Smooth muscle cell of the brain vasculature (primary cell): ENCODE data around the gene BBS12.

ENCODE experiments used
- DNase-seq: peaks from one replicate; pipeline ENCODE4 v3.0.0-alpha.2; 2012; ENCODE audit warnings: low read depth, low spot score

The BBS12 gene

DNA sequence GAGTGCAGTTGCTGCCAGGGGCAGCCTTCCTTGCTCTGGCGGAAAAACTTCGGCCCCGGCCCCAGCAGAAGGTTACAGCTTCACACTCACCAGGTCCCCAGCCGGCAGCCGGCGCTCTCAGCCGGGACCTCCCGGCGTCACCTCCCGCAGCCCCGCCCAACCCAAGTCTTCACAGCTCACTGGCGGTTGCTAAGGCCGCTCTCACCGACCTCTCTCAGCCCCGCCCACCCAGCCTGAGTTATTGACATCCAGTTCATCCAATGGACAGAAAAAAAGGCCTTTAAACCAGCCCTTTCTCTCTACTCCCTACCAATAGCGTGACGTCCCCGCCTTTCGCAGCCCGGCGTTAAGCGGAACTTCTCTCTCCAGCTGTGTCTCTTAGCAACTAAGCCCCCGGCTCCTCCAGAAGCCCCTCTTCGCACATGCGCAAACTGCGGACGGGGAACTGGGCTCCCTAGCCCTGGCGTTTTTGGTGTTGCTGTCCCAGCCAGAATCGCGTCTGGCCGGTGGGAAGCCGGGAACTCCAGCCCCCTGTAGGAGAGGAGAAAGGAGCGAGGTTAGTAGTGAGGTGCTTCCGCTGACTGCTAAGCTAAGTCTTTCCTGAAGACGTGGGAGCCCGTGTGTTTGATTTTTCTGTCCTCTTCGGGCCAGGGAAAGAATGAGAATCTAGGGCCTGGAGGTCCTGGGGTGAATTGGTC lies at the start of gene BBS12:
BBS12 (plus strand) TSS at position 376 of the 698 bp plus-strand sequence. CDS start 9,189 bp downstream, outside the sequence.
- DNase-seq = peak; percentile 99

DNA sequence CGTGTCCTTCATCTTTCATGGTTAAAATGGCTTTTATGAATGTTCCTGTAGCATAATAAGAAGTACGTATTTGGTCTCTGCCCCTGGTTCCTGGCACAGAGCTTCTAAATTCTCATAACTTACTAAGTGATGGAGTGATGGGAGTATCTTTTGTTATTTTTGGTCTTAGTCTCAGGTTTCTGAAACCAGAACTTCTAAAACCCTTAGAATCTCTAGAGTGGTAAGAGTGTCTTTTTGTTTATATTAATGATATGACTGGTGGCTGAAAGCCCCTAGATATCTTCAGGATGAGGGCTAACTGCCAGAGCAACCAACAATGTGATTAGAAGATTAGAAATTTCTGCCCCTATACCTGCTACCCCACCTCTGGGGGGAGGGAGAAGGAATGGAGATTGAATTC lies 45.8 kb upstream of the BBS12 start:
- DNase-seq = no peak

DNA sequence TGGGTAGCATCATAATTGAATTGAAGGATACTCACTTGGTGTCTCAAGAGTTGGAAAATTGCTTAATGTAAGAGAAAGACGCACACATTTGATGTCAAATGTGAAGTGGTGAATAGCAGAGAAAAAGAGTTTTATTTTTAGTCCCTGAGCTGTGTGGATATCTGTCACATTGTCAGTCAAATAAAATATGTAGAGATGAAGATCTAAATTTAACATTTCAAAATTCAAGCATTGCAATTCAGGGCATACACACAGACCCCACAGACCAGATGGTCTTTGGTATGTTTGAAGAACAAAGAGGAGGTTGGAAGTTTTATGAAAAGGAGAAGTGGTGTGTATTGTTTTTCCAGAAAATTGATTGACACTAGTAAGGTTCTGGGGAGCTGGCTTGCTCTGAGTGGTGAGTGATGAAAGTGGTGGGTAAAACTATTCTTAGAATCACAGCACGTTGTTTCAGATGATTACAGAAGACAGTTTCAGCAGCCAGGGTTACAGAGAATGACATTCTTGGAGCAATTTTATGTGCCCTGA lies 44.9 kb upstream of the BBS12 start:
- DNase-seq = no peak

DNA sequence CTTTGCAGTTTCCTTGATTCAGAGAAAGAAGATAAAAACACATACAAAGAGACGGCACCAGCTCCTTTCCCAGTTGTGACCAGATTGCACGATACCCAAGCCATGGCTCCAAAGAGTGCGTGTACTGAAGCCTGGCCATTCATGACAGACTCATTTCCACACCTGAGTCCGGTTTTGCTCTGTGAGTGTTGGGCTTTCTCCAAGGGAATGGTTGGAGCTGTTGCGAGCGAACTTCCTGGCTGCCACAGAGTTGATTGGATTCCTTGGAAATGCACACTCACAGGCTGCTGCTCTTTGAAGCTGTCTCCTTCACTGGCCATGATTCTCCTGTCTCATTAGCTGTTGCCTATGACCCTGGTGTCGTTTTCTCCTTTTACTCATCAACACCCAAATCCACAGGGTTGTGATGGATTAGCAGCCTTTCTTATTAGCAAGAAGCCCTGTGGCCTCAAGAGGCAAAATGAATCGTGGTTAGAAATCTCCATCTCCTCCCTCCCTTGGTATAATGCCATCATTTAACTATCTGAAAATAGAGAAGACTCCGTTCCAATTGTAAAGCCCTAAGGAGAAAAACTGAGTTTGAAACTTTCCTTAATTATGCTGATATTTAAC lies 43.9 kb upstream of the BBS12 start:
- no peak for DNase-seq

GRCh38 chr4:122689972-122690371 lies 42.5 kb upstream of the BBS12 start:
- DNase-seq = no peak

DNA sequence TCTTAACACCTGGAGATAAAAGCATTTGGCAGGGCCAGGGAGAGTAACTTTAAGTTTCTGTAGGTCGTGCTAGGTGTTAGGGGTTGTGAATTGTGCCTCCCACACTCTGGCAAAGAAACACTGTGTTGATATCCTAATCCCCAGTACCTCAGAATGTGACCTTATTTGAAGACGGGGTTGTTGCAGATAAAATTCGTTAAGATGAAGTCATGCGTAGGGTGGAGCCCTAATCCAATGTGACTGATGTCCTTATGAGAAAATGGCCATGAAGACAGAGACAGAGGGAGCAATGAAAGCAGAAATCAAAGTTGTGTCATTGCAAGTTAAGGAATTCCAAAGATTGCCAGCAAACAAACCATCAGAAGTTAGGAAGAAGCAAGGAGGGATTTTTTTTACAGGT lies 40.5 kb upstream of the BBS12 start:
- no peak for DNase-seq

DNA sequence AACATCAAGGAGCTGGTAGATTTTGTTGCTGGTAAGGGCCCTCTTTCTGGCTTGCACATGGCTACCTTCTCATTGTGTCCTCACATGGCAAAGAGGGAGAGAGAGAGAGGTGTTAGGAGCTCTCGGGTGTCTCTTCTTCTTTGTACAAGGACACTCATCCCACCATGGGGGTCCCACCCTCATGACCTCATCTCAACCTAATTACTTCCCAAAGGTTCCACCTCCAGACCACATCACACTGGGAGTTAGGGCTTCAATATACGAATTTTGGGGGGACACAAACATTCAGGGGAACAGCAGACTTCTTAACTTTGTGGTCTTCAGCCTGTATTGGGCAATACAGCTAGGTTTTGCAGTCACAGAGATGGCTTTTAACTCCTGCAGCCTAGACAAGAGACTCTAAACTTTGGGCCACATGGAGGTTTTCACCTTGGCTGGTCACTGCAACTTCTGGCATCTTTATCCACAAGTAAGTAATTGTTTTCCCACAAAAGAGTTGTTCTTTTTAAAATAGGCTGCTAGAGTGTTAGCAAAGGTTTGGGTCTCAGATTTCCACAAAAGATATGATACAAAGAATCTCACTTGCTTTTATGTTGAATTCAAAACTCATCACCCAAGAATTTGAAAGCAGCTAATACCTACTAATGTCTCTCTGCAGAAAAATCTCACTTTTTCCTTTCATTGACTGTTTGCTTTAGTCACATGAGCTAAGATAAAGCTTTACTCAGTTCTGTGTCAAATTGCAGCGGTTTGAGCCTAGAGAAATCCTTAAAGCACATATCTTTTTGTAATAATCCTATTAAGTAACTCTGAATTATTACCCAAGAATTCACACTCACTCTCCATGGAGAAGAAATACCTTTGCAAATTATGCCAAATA lies 39.6 kb upstream of the BBS12 start:
- no peak for DNase-seq

DNA sequence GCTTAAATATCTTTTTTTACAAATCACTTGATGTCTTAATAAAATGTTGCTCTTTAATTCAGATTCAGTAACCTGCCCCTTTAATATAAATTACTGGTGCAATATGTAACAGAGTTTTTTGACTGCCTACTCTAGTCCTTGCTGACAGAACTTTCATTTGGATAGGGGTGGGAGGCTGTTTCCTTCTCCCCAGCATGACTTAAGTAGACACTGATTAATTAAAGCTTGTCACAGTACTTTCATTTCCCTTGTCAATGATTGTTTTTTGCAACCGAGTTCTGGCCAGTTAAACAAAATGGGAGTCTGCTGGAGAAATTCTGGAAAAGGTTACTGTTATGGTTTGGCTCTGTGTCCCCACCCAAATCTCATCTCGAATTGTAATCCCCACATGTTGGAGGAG lies 37.3 kb upstream of the BBS12 start:
- no peak for DNase-seq

DNA sequence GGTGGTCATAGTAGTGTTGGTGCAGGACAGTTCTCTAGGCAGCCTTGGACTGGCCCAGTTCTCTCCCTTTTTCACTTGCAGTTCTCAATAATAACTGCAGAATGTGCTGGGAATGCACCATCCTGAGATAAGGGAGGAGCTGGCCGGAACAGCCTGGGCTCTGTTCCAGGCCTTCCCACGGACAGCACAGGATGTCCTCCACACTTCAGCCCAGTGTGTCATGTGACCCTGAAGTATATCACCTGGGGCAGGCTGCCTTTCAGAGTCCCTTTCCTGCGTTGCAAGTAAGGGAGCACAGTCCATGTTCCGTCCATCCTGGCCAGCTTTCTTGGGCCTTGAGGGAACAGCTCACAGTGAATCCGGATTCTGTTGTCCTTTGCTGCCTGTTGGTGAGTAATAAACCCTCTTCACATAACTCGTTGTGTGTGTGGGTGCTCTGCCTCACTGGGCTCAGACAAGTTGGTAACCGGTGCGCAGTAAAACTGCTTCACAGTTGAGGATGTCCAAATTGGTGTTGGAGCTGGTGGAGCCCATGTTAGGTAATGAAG lies 32.3 kb upstream of the BBS12 start:
- peak; percentile 36 for DNase-seq

DNA sequence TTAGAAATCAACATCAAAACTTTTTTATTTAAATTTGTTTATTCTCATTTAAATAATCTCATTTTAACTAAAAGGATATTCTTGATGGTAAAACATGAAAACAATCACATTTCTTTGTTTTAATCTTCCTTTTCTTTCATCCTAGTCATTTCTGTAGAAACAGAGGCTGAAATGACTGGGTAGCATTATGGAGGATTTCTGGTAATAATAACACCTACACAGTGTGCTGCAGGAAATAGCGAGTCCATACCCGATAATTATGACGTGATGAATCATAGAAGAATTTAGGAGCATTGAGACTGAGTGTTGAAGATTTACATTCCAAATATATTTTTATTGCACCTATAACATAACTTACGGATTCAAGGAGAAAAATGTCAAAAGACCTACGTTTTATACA lies 31.4 kb upstream of the BBS12 start:
- DNase-seq = no peak

DNA sequence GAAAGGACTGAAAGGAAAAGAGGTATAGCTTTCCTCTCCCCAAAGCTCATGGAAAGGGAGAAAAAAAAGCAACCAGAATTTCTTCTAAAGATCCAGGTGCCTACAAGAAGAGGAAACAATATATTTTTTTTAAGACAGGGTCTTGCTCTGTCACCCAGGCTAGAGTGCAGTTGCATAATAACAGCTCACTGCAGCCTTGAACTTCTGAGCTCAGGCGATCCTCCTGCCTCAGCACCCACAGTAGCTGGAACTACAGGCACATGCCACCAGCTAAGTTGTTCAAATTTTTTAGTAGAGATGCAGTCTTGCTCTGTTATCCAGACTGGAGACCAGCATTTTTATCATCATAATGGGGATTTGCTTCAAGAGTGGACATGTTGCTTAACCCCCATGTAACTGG lies 30.5 kb upstream of the BBS12 start:
- DNase-seq = no peak

DNA sequence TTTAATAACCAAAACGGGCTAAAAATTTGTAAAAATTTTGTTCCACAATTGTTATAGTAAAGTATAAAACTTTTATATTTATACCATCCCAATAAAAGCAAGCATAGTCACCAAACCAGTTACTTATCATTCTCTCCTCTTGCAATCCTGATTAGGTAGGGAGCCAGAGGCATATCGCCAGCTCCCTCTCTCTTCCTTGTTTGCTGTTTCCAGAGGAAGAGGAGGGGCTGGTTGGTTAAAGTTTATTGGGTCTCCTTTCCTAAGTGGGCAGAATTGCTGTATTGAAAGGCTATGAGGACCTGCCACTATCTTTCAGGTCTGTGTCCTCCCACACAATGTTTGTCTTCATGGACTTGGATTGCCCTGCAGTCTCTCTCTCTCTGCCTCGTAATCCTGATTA lies 29.6 kb upstream of the BBS12 start:
- no peak for DNase-seq

GRCh38 chr4:122703868-122704267 lies 28.6 kb upstream of the BBS12 start:
- no peak for DNase-seq

- DNase-seq = no peak
Observed at GRCh38 chr4:122705009-122705408, 27.5 kb upstream of the BBS12 start.

DNA sequence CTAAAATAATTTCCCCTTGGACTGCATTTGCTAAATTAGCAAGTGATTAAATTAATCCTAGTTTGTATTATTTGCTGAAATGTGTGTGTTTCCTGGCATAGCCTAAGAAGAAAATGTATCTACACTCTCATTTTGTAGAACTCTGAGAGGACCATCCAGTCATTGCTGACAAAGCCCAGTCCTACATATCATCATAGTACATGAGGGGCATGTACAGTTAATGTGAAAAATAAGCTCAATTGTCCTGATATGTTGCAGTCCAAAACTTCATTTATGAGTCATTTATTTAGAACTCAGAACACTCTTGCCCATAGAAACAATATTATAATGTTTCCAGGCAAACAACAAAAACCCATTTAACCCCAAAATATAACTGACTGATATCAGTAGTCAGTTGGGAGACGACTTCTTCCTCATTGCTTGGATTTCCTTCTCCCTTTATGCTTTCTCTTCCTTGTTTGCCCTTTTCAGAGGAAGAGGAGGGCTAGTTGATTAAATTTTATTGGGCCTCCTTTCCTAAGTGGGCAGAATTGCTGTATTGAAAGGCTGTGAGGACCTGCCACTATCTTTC lies 26.9 kb upstream of the BBS12 start:
- DNase-seq = no peak

- no peak for DNase-seq
Observed at GRCh38 chr4:122706511-122706910, 26.0 kb upstream of the BBS12 start.

GRCh38 chr4:122707497-122707896 lies 25.0 kb upstream of the BBS12 start:
- DNase-seq = no peak

- DNase-seq = no peak
Observed at GRCh38 chr4:122709236-122709635, 23.3 kb upstream of the BBS12 start.

- DNase-seq = no peak
Observed at GRCh38 chr4:122710434-122711308, 21.8 kb upstream of the BBS12 start.

DNA sequence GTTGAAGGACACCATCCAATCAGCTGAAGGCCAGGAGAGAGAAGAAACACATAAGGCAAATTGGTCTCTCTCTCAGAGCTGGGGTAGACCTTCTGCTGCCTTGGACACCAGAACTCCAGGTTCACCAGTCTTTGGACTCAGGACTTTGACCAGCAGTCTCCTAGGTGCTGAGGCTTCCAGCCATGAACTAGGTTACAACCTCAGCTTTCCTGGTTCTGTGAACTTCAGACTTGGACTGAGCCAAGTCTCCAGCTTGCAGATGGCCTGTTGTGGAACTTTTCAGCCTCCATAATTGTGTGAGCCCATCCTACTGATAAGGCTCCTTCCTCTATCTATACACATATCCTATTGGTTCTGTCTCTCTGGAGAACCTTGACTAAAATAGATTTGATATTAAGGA lies 20.6 kb upstream of the BBS12 start:
- DNase-seq = no peak

- DNase-seq = no peak
Observed at GRCh38 chr4:122712782-122713181, 19.7 kb upstream of the BBS12 start.
